ENCODE results near the gene SCLY. TPM values are rescaled to one million over a fixed set of nuclear protein-coding genes. Genes with fewer than 3 reads are reported as not detected.
A peak's percentile ranks its signal among the peaks of the same experiment; 100 is the strongest.

The SCLY gene
- total RNA-seq, 1 donor from 2014 or later: 29.1 TPM

DNA sequence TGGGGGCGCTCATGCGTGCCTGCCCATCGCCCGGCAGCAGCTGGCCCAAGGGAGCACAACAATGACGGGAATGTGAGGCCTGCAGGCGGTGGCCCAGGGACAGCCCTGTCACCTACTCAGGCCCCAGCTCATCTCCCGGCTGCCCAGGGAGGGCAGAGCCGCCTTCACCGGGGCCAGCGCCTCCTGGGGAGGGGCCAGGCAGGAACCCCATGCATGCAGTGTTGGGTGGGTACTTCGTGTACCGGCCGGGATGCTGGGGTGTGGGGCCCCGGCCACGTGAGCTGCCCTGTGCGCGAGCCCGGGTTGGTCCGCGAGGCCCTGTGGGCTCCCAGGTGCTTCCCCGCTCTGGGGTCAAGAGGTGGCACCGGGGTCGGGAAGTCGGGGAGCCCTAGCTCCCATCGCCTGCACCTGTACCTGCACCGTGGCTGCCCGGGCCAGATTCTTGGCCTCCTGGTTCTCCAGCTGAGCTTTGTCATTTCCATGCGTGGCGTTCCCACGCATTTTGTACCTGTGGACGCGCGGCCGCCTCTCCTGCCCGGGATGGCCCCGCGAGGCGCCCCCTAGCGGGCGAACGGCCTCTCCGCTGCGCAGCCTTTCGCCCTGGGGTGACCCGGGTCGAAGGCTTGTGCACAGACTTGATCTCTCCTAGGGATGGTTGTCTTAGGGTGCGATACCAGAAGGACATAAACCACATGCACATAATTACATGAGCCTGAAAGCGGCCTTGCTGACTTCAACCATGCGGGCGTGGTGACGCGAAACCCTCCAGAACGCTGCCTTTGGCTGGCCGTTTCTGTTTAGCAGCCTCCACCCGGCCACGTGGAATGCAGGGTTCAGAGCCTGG is 78.6 kb downstream of the SCLY start:
- no peak for DNase-seq (ENCODE audit: low spot score)

DNA sequence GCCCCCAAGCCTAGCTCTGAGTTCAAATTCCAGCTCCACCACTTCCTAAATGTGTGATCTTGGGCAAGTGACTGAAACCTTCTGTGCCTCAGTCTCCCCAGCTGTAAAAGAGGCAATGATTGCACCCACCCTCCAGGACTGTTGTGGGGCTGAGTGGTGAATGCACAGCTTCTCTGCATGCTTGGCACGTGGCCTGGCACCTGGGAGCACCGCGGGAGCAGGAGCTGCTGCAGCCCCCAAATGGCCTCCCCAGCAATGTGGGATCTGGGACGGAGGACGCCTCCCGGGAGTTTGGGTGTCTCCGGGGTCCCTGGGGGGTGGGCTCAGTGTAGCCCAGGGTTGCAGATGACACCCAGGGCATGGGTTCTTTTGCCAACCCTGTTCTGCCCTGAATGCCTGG is 79.2 kb downstream of the SCLY start:
- no peak for DNase-seq (ENCODE audit: low spot score)

DNA sequence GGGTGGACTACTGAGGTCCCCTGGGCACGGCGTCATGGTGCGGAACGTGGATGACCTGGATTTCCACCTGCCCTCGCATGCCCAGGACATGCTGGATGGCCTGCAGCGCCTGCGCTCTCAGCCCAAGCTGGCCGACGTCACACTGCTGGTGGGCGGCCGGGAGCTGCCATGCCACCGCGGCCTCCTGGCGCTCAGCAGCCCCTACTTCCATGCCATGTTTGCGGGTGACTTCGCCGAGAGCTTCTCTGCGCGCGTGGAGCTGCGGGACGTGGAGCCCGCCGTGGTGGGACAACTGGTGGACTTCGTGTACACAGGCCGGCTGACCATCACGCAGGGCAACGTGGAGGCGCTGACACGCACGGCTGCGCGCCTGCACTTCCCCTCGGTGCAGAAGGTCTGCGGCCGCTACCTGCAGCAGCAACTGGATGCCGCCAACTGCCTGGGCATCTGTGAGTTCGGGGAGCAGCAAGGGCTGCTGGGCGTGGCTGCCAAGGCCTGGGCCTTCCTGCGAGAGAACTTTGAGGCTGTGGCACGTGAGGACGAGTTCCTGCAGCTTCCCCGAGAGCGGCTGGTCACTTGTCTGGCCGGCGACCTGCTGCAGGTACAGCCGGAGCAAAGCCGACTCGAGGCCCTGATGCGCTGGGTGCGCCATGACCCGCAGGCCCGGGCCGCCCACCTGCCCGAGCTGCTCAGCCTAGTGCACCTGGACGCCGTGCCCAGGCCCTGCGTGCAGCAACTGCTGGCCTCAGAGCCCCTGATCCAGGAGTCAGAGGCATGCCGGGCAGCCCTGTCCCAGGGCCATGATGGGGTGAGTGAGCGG is 80.1 kb downstream of the SCLY start:
- DNase-seq (ENCODE audit: low spot score): no peak

DNA sequence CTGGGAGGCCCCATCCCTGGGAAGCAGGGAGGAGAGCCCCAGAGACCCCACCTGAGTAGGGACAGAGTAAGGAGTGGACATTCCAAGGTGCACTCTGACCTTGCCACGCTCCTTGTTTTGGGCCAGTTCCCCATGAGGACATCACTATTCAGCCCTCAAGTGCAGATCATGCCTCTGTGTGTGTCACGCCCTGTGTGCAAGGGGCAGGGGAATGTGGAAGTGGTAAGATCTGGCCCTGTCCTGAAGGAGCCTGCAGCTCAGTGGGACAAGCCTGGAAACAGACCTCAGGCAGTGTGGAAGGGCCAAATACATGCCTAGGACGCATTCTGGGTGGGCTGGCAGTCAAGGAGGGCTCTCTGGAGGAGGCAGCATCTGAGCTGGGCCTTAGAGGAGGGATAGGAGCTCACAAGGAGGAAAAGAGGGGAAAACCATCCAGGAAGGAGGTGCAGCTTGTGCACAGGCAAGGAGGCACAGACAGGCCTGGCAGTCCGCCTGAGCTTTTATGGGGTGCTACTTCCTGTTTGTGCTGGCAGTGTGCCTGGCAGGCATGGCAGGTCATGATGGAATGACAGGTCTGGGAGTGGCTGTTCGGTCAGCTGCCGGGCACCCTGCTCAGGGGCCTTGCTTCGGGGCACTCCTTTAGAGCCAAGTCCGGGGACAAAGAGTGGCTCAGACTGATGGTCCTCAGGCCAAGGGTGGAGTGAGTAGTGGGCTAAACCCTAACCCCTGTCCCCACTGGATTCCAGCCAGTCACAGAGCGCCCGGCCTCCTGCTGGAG is 80.9 kb downstream of the SCLY start:
- peak; percentile 83 for DNase-seq (ENCODE audit: low spot score)

DNA sequence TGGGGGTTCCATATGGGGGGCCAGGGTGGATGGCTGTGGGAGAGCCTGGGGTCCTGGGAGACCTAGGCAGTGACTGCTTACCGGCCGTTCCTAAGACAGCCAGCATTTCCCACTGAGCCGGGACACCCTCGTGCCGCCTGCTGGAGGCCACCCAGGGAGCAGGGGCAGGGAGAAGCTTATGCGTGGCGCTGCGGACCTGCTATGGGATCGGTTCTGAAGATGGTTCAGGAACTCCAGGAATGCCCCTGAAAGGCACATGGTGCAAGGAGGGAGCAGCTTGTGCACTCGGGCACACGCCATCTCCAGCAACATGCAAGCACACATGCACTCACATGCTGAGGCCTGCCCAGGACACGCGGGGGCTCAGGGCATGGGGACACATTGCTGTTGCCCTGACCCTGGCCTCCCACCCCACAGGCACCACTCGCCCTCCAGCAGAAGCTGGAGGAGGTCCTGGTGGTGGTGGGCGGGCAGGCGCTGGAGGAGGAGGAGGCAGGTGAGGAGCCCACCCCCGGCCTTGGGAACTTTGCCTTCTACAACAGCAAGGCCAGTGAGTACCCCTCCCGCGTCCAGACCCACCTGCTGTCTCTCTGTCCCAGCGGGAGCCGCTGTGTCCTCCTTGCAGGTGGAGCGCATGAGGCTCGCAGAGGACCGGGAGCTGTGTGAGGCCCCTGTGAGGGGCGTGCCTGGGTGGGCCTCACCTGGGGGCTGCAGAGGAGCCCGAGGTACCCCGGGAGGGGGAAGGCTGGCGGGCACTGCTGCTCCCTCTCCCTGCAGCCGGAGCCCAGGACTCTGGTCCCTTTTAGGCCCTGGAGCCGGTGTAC is 81.8 kb downstream of the SCLY start:
- no peak for DNase-seq (ENCODE audit: low spot score)

DNA sequence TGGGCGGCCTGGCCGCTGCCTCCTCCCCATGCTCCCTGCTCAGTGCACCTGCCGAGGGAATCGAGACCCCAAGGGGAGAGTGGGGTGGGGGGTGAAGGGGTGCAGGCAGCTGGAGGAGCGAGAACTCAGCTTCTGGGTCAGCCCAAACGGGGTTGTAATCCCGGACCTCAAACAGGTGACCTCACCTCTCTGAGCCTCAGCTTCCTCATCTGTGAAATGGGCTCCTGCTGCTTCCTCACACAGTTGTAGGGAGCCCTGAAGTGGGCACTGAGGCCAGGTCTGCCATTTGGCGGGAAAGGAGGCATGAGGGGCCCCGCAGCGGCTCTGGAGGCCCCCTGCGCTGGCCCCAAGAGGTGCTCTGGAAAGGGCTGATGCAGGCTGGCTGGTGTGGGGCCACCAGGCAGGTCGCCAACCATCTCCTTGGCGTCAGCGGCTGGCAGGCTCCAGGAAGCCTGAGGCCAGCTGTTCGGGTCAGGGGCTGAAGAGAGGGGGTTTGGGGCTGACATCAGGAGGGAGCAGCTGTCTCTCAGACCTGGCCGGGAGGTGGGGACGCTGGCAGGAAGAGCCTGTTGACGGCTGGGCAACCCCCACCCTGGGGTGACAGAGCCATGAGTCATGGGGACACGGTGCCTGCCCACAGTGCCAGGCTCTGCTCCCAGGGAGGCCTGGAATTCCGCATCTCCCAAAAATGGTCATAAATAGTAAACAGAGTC is 82.6 kb downstream of the SCLY start:
- DNase-seq (ENCODE audit: low spot score): no peak

DNA sequence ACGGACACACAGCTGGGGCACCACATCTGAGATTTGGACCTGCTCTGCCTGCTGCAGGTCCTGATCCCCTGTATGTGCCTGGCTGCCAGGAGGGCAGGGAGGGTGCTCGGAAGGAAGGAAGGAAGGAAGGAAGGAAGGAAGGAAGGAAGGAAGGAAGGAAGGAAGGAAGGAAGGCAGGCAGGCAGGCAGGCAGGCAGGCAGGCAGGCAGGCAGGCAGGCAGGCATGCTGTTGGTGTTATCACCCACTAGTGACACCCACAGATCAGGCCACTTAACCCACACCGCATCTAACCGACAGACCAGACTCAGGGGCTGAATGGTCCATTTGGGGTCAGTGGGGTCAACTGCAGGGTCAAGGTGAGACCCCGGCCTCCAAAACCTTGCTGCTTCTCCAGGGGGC is 83.5 kb downstream of the SCLY start:
- DNase-seq (ENCODE audit: low spot score): no peak

DNA sequence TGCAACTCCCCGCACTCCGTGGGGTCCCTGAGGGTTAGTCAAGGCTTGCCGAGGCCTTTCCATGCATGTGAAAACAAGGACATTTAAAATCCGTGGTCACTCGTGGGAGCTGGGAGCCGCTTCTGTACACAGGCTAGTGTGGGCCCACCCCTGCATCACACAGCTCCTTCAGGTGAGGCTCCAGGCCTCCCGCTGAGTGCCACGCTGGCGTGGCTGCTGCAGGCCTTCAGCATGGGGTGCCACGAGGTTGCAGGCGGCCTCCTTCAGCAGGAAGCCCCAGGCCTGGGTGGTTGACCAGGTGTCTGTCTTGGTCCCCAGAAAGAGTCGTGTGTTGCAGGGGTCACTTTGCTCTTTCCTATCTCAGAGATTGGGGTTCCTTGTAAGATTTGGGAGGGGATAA is 84.2 kb downstream of the SCLY start:
- no peak for DNase-seq (ENCODE audit: low spot score)

DNA sequence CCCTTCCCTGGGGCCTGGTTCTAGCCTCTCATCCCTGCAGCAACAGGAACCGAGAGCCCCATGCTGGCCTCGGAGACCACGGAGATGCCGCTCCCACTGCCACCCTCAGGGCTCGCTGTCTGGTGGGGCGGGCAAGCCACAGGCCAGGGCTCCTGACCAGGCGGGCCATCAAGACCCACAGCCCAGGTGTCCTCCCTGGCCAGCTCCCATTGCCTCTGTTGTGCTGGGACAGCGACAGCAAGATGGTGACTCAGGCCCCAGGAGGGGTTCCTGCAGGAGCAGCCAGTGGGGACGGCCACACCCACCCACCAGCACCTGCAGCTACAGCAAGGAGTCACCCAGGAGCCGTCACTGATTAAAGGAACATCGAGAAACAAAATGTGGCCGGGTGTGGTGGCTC is 85.0 kb downstream of the SCLY start:
- no peak for DNase-seq (ENCODE audit: low spot score)

DNA sequence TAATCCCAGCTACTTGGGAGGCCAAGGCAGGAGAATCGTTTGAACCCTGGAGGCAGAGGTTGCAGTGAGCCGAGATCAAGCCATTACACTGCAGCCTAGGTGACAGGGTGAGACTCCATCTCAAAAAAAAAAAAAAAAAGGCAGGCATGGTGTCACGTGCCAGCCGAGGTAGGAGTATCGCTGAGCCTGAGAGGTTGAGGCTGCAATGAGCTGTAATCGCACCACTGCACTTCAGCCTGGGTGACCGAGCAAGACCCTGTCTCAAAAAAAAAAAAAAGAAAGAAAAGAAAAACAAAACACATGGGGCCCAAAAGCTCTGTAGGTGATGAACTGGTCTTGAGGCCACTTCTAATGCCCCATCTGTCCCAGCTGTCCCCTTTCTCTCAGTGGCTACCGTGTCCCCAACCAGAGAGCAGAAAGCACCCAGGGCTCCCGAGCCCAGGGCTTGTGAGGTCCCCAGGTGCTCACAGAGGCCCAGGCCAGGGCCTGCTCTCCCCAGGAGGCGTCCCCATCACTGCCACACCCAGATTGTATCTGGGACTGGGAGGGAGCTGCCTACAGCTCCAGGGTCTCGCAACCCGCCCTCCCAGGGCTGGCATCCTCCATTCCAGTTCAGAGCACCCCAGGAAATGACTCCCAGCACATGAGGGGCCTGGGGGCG is 86.2 kb downstream of the SCLY start:
- DNase-seq (ENCODE audit: low spot score): no peak

DNA sequence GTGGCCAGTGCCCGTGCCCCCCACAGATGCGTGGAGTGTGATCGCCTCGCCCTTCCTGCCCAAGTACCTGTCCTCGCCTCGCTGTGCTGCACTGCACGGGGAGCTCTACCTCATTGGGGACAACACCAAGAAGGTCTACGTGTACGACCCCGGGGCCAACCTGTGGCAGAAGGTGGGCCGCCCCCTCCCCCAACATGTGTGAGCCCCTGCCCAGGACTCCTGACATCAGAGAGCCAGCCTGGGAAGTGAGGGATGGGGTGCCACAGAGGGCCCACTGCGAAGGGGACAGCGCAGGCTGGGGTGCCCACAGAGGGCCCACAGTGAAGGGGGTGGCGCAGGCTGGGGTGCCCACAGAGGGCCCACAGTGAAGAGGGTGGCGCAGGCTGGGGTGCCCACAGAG is 88.2 kb downstream of the SCLY start:
- DNase-seq (ENCODE audit: low spot score): no peak

Other genes starting within 250 kb of the SCLY start
- gene RAMP1, start 201.4 kb upstream of the SCLY start, total RNA-seq: 215 TPM
- 48.5 TPM for gene UBE2F, start 94.0 kb upstream of the SCLY start, total RNA-seq
- gene ESPNL, start 39.3 kb downstream of the SCLY start, total RNA-seq: 0.49 TPM
- gene KLHL30, start 77.7 kb downstream of the SCLY start, total RNA-seq: 2.0 TPM
- gene ERFE, start 98.0 kb downstream of the SCLY start, total RNA-seq: 0.35 TPM
- gene ILKAP, start 142.7 kb downstream of the SCLY start, total RNA-seq: 40.5 TPM
- 18.0 TPM for gene HES6, start 179.0 kb downstream of the SCLY start, total RNA-seq
- gene PER2, start 227.6 kb downstream of the SCLY start, total RNA-seq: 29.8 TPM

Data from mucosa of gallbladder (tissue), 1 donor.